Cardiac muscle cell (in vitro differentiated cells and primary cell): ENCODE measurements around the gene ABL1. TPM values are rescaled to one million over a fixed set of nuclear protein-coding genes. Genes with fewer than 3 reads are reported as not detected.

Experiments
- DNase-seq, 2 donors: peaks; one replicate each; pipeline versions ENCODE4 v3.0.0 to v3.0.0-alpha.2; 2010 to 2017; ENCODE audit warnings: low read depth in 1 of 2, low spot score in 1 of 2
- H3K27ac ChIP-seq: fragments of 200-600 bp; sonication (generic); 2 replicates; pipeline ENCODE4 v1.5.1; 2016
- H3K27me3 ChIP-seq: fragments of 200-600 bp; sonication (generic); 2 replicates; pipeline ENCODE4 v1.6.0; 2016; ENCODE audit warnings: control low read depth
- H3K36me3 ChIP-seq: fragments of 200-600 bp; sonication (generic); 2 replicates; pipeline ENCODE4 v1.5.1; 2016; ENCODE audit warnings: control low read depth
- H3K4me1 ChIP-seq: fragments of 200-600 bp; sonication (generic); 2 replicates; pipeline ENCODE4 v1.8.1; 2017; ENCODE audit warnings: low read depth, mild to moderate bottlenecking, mixed run types
- H3K4me3 ChIP-seq: fragments of 200-600 bp; sonication (generic); 2 replicates; pipeline ENCODE4 v1.5.1; 2016; ENCODE audit warnings: mild to moderate bottlenecking
- H3K9me3 ChIP-seq: fragments of 200-600 bp; sonication (generic); 2 replicates; pipeline ENCODE4 v1.5.1; 2017; ENCODE audit warnings: low read depth, mild to moderate bottlenecking, control low read depth
- polyA plus RNA-seq: library from polyadenylated mRNA; unstranded; fragments of >200 nt; fragmentation: Nextera tagmentation; extraction: Ambion mirVana; gene quantifications from 2 replicates; pipeline ENCODE4 v1.2.1, GENCODE V29; 2016
- total RNA-seq: library from RNA; depleted of rRNA; stranded (reverse); fragments of >200 nt; gene quantifications from 2 replicates; pipeline ENCODE4 v1.2.3, GENCODE V29; 2016
- TF ChIP-seq, protein P1 (sequence below): IDR thresholded peaks from 2 replicates; pipeline ENCODE4 v1.5.1; 2012; ENCODE audit warnings: low read depth, mild to moderate bottlenecking, low read length

The ABL1 gene
- total and polyA plus RNA-seq, 2 experiments from 2014 or later = 41.8 to 97.1 TPM

DNA sequence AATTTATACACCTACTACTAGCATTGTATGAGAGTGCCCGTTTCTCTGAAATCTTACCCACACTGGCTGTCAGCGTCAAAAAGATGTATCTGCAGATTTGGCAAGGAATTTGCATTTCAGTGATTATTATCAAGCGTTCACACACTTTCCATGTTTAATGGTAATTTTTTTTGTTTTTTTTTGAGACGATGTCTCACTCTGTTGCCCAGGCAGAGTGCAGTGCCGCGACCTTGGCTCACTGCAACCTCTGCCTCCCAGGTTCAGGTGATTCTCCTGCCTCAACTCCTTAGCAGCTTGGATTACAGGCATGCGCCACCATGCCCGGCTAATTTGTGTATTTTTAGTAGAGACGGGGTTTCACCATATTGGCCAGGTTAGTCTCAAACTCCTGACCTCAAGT, 14.3 kb downstream of the ABL1 start:
- H3K36me3 ChIP-seq = peaks cover 7% of the 10 kb centered on the region
- no peaks in the 10 kb centered on the region for H3K9me3 ChIP-seq
- peaks cover 22% of the 10 kb centered on the region for H3K4me1 ChIP-seq
- H3K27me3 ChIP-seq = no peaks in the 10 kb centered on the region
- no peak overlapping the region for H3K27ac ChIP-seq
- H3K4me3 ChIP-seq = no peak overlapping the region
- DNase-seq = no peak
- TF ChIP-seq, protein P1, sequence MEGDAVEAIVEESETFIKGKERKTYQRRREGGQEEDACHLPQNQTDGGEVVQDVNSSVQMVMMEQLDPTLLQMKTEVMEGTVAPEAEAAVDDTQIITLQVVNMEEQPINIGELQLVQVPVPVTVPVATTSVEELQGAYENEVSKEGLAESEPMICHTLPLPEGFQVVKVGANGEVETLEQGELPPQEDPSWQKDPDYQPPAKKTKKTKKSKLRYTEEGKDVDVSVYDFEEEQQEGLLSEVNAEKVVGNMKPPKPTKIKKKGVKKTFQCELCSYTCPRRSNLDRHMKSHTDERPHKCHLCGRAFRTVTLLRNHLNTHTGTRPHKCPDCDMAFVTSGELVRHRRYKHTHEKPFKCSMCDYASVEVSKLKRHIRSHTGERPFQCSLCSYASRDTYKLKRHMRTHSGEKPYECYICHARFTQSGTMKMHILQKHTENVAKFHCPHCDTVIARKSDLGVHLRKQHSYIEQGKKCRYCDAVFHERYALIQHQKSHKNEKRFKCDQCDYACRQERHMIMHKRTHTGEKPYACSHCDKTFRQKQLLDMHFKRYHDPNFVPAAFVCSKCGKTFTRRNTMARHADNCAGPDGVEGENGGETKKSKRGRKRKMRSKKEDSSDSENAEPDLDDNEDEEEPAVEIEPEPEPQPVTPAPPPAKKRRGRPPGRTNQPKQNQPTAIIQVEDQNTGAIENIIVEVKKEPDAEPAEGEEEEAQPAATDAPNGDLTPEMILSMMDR = no peak

DNA sequence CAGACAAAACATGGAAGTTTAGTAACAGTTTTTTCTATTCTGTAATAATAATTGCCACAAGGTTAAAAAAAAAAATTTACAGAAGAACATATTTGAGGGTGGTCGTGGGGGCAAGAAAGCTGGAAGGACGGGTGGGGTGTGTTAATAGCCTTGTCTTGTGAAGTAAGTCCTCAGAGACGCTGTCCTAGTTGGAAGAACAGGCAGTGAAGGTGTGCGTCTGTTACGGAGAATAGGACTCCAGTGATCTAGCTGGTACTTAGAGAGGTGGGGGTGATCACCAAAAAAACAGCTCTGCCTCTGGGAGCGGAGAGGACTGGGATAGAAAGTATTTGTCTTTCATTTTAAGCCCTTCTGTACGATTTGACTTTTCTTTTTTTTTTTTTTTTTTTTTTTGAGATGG, 17.7 kb downstream of the ABL1 start:
- Histone ChIP-seq H3K4me1 (no peaks in the 10 kb centered on the region), H3K27ac (no peak overlapping the region), H3K4me3 (no peak overlapping the region), H3K27me3 (no peaks in the 10 kb centered on the region), H3K36me3 (peaks cover 36% of the 10 kb centered on the region), H3K9me3 (no peaks in the 10 kb centered on the region)
- TF ChIP-seq, protein P1 = no peak
- no peak for DNase-seq

DNA sequence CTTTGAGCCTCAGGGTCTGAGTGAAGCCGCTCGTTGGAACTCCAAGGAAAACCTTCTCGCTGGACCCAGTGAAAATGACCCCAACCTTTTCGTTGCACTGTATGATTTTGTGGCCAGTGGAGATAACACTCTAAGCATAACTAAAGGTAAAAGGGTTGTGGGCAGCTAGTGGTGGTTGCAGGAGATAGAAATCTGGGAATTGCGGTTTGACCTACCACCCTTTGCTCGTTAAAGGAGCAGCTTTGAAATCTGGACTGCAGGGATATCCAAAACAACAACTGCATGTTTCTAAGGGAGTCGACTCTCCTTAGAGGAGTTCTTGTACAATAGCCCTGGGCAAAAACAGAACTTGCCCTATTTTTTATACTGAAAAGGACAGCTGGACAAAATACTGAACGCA, 19.0 kb downstream of the ABL1 start:
- Histone ChIP-seq H3K36me3 (peaks cover 36% of the 10 kb centered on the region), H3K27me3 (no peaks in the 10 kb centered on the region), H3K9me3 (no peaks in the 10 kb centered on the region), H3K27ac (peak overlapping the region; percentile 28), H3K4me1 (peaks cover 7% of the 10 kb centered on the region), H3K4me3 (no peak overlapping the region)
- TF ChIP-seq, protein P1 = no peak
- DNase-seq = peak in 1 of 2 donors; percentile 16

DNA sequence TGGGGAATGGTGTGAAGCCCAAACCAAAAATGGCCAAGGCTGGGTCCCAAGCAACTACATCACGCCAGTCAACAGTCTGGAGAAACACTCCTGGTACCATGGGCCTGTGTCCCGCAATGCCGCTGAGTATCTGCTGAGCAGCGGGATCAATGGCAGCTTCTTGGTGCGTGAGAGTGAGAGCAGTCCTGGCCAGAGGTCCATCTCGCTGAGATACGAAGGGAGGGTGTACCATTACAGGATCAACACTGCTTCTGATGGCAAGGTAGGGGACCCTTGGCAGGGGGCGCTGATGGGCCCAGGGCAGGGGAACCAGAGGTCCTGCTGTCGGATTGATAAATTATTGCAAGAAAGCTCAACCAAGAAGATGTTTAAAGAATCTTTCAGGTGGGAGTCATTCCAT, 19.8 kb downstream of the ABL1 start:
- TF ChIP-seq, protein P1 = no peak
- Histone ChIP-seq H3K4me3 (no peak overlapping the region), H3K9me3 (no peaks in the 10 kb centered on the region), H3K4me1 (peaks cover 8% of the 10 kb centered on the region), H3K36me3 (peaks cover 37% of the 10 kb centered on the region), H3K27ac (no peak overlapping the region), H3K27me3 (no peaks in the 10 kb centered on the region)
- DNase-seq = no peak

DNA sequence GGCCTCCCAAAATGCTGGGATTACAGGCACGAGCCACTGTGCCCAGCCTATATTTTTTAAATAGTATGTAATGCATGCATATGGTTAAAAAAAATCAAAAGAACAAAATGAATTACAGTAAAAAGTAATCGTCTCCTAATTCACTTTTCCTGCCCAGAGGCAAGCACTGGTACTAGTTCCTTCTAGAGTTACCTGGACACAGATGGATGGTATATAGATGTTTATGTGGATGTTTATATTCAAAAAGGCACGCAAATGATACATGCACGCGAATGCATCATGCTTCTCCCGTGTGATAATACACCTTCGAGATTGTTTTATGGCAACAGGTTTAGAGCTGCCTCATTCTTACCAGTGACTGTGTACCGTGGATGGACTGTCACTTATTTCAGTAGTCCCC, 21.4 kb downstream of the ABL1 start:
- TF ChIP-seq, protein P1 = no peak
- H3K4me3 ChIP-seq = no peak overlapping the region
- no peak overlapping the region for H3K27ac ChIP-seq
- no peaks in the 10 kb centered on the region for H3K27me3 ChIP-seq
- peaks cover 40% of the 10 kb centered on the region for H3K36me3 ChIP-seq
- no peak for DNase-seq
- H3K9me3 ChIP-seq = no peaks in the 10 kb centered on the region
- H3K4me1 ChIP-seq = peaks cover 24% of the 10 kb centered on the region
